ENCODE results near the gene CCSER1.

DNA sequence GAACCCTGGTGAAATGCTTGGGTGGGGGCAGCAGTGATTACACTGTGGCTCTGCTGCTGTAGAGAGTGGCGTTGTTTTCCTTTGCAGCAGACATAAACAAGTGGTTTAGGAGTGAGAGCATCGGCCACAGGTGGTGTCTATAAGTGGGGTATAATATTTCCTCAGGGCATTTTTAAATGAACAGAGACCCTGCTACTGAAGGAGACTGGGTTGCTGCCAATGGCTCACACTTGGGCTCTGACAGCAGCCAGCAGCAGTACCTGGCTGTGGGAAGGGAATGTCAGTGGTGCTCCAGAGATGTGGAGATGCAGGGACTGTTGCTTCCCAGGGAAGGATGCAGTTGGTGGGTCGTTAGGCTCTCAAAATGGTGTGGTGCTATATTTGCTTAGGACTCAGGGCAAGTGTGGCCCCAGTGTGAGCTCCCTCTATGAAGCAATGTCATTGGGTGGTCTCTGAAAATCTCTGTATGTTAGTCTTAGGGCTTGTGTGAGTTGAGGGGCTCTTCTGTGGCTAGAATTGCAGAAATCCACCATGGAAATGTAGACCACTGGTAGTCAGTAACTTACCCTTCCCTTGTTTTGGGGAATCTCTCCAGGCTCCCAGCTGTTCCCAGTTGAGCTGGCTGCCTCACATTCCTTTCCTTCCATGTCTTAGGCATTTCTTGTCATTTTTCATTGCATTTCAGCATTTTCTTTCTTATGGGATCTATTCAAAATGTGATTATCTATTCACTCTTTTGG lies 1153.5 kb downstream of the CCSER1 start:
- TF ChIP-seq EP300 (IDR thresholded peaks at IDR 0.05) (no peak), CTCF (IDR thresholded peaks at IDR 0.05) (no peak)

Measured in esophagus muscularis mucosa (tissue), 3 donors.